NCI-H1048 (cell line): Measurements from ENCODE around the gene ATP4A.
"Not testable (repeated sequence)": the region's sequence is repeated elsewhere in the genome, so short reads cannot be mapped to it uniquely, and the experiment has no call there.

Experiments used
- DNase-seq: peaks from one replicate; lab custom pipeline; 2025; lab: John Stamatoyannopoulos, UW

Gene ATP4A

GRCh38 chr19:35563207-35563829 is at the start of gene ATP4A:
Gene ATP4A, minus strand, starts transcription at chr19:35563658. Its CDS starts 29 bp downstream, at chr19:35563629.
- DNase-seq = no peak

DNA sequence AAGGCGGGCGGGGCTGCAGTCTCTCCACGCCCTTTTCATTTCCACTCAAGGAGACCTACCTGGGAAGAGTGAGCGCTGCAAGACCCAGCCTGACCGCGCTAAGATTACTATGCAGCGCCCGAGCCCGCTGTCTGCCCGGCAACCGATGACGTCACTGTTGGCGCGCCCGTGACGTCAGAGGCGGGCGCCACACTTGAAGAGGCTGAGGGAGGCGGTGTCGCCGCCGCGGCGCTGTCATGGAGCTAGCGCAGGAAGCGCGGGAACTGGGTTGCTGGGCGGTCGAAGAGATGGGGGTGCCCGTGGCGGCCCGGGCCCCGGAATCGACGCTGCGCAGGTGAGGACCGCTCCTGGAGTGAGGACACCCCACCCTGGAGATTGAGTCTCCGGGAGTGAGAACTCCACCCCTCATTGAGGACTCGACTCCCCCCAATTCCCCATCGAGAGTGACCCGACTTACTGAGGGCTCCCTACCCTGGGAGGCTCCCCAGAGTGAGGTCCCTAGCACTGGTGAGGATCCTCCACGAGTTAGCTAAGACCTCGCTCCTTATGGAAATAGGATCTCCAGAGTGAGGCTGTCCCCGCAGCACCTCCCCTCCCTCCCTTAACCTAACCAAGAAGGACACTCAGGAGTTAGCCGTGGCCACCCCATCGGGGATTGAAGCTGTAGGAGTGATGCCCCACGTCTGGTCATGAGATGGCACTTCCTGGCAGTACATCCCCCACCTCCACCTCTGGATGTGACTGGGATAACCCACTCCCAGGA is 49.3 kb upstream of the ATP4A start, which contains the start of gene HAUS5:
Gene HAUS5 (plus strand): TSS at position 177 of the 763 bp plus-strand sequence. CDS start 60 bp downstream, at position 237.
- DNase-seq = peak; percentile 80

- no peak for DNase-seq
Observed at GRCh38 chr19:35612224-35612558, 48.7 kb upstream of the ATP4A start.

DNA sequence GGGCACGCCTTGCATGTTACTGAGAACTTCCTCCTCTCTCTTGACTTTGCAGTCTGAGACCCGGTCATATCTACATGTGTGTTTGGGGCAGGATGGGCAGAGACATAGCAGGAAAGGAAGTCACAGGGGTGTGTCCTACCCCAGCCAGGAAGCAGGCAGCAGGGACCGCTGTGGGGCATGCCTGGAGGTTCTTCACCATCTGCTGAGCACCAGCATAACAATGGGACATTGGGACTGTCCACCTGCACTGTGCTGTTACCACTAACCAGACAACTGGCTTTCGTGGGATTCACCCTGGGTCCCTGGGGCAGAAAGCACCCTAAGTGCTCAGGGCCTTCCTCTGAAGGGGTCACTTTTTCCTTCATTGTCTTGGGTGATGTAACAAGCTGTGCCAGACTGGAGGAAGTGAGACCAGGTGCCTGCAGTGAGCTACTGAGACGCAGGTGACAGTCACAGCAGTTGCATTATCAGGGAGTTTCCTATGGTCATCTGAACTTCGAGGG is 46.4 kb upstream of the ATP4A start:
- DNase-seq = no peak

- DNase-seq = no peak
Observed at GRCh38 chr19:35608251-35608650, 44.8 kb upstream of the ATP4A start.

GRCh38 chr19:35607661-35608060 is 44.2 kb upstream of the ATP4A start:
- no peak for DNase-seq

GRCh38 chr19:35607170-35607569 is 43.7 kb upstream of the ATP4A start:
- not testable (repeated sequence) for DNase-seq

DNA sequence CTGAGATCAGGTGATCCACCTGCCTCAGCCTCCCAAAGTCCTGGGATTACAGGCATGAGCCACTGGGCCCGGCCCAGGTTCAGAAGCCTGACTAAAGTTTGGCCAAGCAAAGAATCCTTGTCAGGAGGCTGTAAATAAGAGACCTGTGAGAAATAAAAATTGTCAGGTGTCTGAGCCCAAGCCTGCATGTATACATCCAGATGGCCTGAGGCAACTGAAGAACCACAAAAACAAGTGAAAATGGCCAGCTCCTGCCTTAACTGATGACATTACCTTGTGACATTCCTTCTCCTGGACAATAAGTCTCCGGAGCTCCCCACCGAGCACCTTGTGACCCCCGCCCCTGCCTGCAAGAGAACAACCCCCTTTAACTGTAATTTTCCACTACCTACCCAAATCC is 41.0 kb upstream of the ATP4A start:
- not testable (repeated sequence) for DNase-seq

DNA sequence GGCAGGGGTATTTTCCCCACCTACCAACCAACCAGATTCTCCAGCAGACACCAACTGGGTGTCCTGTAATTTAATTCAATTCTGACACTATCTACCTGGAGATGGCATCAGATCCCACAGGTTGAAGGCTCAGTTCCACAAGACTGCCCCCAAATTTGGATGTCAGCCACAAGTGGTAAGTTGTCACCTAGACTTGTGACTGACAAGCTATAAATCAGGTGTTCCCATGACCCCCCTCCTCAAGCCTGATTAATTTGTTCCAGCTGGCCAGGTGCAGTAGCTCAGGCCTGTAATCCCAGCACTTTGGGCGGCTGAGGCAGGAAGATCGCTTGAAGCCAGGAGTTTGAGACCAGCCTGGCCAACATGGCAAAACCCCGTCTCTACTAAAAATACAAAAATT is 38.5 kb upstream of the ATP4A start:
- DNase-seq = no peak

GRCh38 chr19:35596366-35596999 is 33.0 kb upstream of the ATP4A start:
- DNase-seq = no peak

DNA sequence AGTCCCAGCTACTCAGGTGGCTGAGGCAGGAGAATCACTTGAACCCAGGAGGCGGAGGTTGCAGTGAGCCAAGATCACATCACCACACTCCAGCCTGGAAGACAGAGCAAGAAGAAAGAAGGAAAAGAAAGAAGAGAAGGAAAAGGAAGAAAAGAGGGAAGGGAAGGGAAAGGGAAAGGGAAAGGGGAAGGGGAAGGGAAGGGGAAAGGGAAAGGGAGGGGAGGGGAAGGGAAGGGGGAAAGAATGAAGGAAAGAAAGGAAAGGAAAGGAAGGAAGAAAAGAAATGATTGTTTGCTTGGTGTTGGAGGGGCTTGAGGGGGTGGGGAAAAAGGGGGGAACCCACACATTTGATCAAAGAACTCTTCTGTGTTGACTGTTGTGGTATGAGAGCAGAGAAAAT is 32.5 kb upstream of the ATP4A start:
- no peak for DNase-seq

DNA sequence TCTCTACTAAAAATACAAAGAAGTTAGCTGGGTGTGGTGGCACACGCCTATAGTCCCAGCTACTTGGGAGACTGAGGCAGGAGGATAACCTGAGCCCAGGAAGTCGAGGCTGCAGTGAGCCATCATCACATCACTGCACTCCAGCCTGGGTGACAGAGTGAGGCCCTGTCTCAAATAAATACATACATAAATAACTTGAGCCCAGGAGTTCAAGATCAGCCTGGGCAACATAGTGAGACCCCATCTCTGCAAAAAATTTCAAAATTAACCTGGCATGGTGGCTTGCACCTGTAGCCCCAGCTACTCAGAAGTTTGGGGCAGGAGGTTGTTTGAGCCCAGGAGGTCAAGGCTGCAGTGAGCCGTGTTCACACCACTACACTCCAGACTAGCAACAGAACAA is 31.6 kb upstream of the ATP4A start:
- not testable (repeated sequence) for DNase-seq

DNA sequence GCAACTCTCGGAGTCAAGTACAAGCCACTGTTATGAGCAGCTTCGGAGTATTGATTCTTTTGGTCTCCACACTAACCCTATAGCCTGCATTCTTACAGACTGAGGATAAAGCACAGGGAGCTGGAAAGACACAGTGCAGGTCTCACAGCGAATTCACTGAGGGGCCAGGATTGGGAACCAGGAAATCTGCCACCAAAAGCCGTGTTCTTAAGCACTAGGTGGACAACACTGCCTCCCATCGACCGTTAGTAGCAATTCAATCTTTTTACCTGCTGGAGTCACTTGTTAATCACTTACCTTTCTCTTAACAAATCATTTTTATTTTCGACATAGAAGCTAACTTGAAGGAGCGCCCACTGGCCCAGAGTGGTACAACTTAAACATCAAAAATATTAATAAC is 28.8 kb upstream of the ATP4A start:
- DNase-seq = no peak

DNA sequence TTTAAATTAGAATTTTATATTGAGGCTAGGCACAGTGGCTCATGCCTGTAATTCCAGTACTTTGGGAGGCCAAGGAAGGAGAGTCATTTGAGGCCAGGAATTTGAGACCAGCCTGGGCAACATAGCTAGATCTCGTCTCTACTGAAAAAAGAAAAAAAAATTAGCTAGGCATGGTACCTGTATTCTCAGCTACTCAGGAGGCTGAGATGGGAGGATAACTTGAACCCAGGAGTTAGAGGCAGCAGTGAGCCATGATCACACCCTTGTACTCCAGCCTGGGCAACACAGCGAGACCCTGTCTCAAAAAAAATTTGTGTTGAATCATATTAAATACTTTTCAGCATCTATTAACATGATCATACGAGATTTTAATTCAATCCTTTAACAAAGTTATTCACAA is 27.4 kb upstream of the ATP4A start:
- no peak for DNase-seq

GRCh38 chr19:35587321-35587720 is 23.9 kb upstream of the ATP4A start:
- DNase-seq = no peak

DNA sequence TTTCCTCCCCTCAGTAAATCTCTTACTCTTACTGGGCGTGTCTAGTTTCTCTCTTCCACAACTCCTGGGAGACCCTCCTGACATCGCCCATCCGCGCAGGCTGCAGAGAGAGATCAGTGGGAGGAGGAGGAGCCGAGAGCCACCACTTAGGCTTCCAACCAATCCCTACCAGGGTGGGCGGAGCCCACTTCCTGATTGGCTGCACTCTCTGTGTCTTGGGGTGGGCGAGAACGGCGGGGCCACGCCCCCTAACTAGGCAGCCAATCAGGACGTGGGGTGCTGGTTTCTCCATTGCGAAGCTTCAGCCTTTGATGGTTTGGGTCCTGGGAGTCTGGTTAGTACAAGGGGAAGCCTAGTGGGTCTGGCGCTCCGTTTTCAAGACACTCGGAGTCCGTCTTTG is 22.4 kb upstream of the ATP4A start, which contains the start of gene PMIS2:
Gene PMIS2 (plus strand): TSS at position 326 of the 400 bp plus-strand sequence. CDS start 87 bp downstream, outside the sequence.
- no peak for DNase-seq

GRCh38 chr19:35582760-35583159 is 19.3 kb upstream of the ATP4A start:
- DNase-seq = no peak

DNA sequence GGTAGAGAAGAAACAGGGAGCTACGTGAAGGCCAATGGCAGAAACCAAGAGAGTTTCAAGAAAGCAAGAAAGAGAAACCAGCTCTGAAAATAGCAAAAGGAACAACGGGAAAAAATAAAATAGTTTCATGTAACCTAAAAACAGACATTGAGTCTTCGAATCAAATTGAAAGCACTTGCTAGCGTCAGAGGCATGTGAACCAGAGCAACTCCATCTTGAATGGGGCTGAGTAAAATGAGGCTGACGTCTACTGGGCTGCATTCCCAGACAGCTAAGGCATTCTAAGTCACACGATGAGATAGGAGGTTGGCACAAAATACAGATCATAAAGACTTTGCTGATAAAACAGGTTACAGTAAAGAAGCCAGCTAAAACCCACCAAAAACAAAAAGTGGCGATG is 15.2 kb upstream of the ATP4A start:
- no peak for DNase-seq

GRCh38 chr19:35577918-35578317 is 14.5 kb upstream of the ATP4A start:
- DNase-seq = no peak

GRCh38 chr19:35571406-35571965 is 8.0 kb upstream of the ATP4A start:
- DNase-seq = no peak

DNA sequence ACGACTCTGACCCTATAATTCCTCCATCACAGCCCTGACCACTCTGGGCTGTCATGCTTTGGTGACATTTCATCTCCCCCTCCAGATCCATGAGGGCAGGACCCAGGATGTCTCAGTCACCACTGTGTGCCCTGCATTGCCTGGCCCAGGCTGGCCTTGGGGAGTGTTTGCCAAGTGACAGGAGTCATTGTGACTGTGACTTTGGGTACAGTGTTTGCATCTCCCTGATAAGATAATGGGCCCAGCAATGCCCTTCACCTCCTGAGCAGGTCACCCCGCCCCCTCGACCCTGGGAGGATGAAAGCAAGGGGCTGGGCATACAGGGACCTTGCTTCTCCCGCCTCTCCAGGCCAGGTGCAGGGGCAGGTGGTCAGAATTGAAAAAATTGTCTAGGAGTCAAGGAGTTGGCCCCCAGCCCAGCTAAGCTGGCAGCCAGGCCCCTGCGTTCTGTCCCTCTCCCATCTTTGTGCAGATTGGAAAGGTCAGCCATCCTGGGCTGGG is 5.9 kb upstream of the ATP4A start:
- DNase-seq = no peak

DNA sequence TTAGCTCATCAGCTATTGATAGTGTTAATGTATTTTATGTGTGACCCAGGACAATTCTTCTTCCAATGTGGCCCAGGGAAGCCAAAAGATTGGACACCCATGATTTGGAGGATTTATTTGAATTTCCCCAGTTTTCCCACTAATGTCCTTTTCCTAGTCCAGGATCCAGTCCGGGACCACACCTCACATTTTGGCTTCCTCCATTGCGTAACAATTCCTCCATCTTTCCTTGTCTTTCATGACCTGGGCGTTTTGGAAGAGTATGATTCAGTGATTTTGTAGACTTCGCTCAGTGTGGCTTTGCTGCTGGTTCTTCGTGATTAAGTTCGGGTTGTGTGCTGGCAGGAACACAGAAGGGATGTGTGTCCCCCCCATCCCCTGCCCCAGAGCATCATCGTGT is 3.3 kb upstream of the ATP4A start:
- no peak for DNase-seq
